H1 (cell line): ENCODE results near the gene TARDBP. TPM values are rescaled to one million over a fixed set of nuclear protein-coding genes. Genes with fewer than 3 reads are reported as not detected.

Source experiments
- CTCF ChIA-PET: fragments of 300-600 bp; sonication (Branson Sonifier 250); formaldehyde crosslinking; loops from one replicate; lab custom pipeline; 2021; ENCODE audit not compliant: partially characterized antibody; lab: Charles Lee
- POLR2A ChIA-PET: fragments of 300-600 bp; sonication (Branson Sonifier 250); formaldehyde crosslinking; loops from one replicate; lab custom pipeline; 2021; ENCODE audit warnings: inconsistent platforms; ENCODE audit not compliant: partially characterized antibody; lab: Charles Lee
- DNase-seq, 2 experiments: peaks; one replicate each; pipeline versions ENCODE4 v3.0.0 to v3.0.0-alpha.2; 2010 to 2022; ENCODE audit warnings: low spot score in 2 of 2, low read depth in 1 of 2, mixed read lengths in 1 of 2
- FAIRE-seq: peaks from 2 replicates; lab custom pipeline; 2011; peaks lifted over from hg19 to GRCh38; lab: Jason Lieb, UNC
- H2AFZ ChIP-seq: 2 replicates; pipeline ENCODE4 v1.8.1; 2012; ENCODE audit warnings: low read length, inconsistent platforms
- H2AK5ac ChIP-seq: 2 replicates; pipeline ENCODE4 v1.6.1; 2013; ENCODE audit warnings: low read depth, low read length
- H2BK120ac ChIP-seq: replicated peaks from 2 replicates; pipeline ENCODE3; 2013; ENCODE audit warnings: low read depth, low read length, inconsistent platforms
- H2BK12ac ChIP-seq: 2 replicates; pipeline ENCODE4 v1.6.1; 2013; ENCODE audit warnings: low read depth, low read length
- H2BK15ac ChIP-seq: 2 replicates; pipeline ENCODE4 v1.6.1; 2013; ENCODE audit warnings: low read length
- H2BK20ac ChIP-seq: 2 replicates; pipeline ENCODE4 v1.6.1; 2013; ENCODE audit warnings: low read length
- H2BK5ac ChIP-seq: 2 replicates; pipeline ENCODE4 v1.6.1; 2013; ENCODE audit warnings: low read depth, low read length
- H3K14ac ChIP-seq: 2 replicates; pipeline ENCODE4 v1.6.1; 2013; ENCODE audit warnings: inconsistent platforms; ENCODE audit not compliant: insufficient read length
- H3K18ac ChIP-seq: 2 replicates; pipeline ENCODE4 v1.6.1; 2013; ENCODE audit warnings: low read length; ENCODE audit errors: extremely low read depth
- H3K23ac ChIP-seq: 2 replicates; pipeline ENCODE4 v1.6.1; 2013; ENCODE audit warnings: inconsistent platforms; ENCODE audit not compliant: insufficient read length
- H3K23me2 ChIP-seq: 2 replicates; pipeline ENCODE4 v1.6.1; 2013; ENCODE audit warnings: low read depth, low read length
- H3K27ac ChIP-seq: 2 replicates; pipeline ENCODE4 v1.6.1; 2011; ENCODE audit warnings: low read depth, low read length, inconsistent platforms
- H3K27me3 ChIP-seq, 4 experiments: replicated peaks in 1 of 4; 1 replicate in 1 of 4; 2 replicates in 3 of 4; pipeline versions ENCODE4 v1.6.1 to v1.8.1; 2011 to 2013; ENCODE audit warnings: low read length in 3 of 4, mild to moderate bottlenecking in 3 of 4, inconsistent platforms in 2 of 4, mixed read lengths in 2 of 4, moderate library complexity in 1 of 4; ENCODE audit not compliant: control insufficient read depth in 3 of 4, insufficient read depth in 3 of 4; ENCODE audit errors: extremely low read depth in 1 of 4
- H3K36me3 ChIP-seq, 4 experiments: 2 replicates each; pipeline versions ENCODE4 v1.6.1 to v1.8.1; 2011 to 2013; ENCODE audit warnings: mild to moderate bottlenecking in 4 of 4, low read length in 3 of 4, moderate library complexity in 2 of 4, control low read depth in 1 of 4, inconsistent platforms in 1 of 4; ENCODE audit not compliant: insufficient read depth in 4 of 4, control insufficient read depth in 2 of 4
- H3K4ac ChIP-seq: replicated peaks from 2 replicates; pipeline ENCODE3; 2013; ENCODE audit warnings: low read length, low read depth, mixed read lengths, inconsistent platforms; ENCODE audit not compliant: insufficient read length
- H3K4me1 ChIP-seq, 4 experiments: replicated peaks in 1 of 4; 1 replicate in 1 of 4; 2 replicates in 3 of 4; pipeline versions ENCODE4 v1.6.1 to v1.8.1; 2011 to 2013; ENCODE audit warnings: low read length in 3 of 4, inconsistent platforms in 2 of 4, mixed read lengths in 1 of 4; ENCODE audit not compliant: insufficient read depth in 4 of 4, control insufficient read depth in 3 of 4
- H3K4me2 ChIP-seq, 2 experiments: 2 replicates each; pipeline versions ENCODE4 v1.6.1 to v1.8.1; 2011 to 2013; ENCODE audit warnings: low read depth in 2 of 2, low read length in 2 of 2, control low read depth in 1 of 2, inconsistent platforms in 1 of 2, mild to moderate bottlenecking in 1 of 2; ENCODE audit not compliant: insufficient read depth in 1 of 2
- H3K4me3 ChIP-seq, 4 experiments: fragments of 200-600, 300-600 bp in 1 of 4; sonication (generic), shearing (Covaris generic), sonication (Bioruptor Twin) in 1 of 4; 2 replicates each; pipeline versions ENCODE4 v1.5.1 to v1.8.1; 2011 to 2016; ENCODE audit warnings: low read length in 4 of 4, low read depth in 3 of 4, control low read depth in 2 of 4, inconsistent platforms in 2 of 4, mild to moderate bottlenecking in 2 of 4, mixed read lengths in 1 of 4, moderate library complexity in 1 of 4; ENCODE audit not compliant: insufficient read depth in 2 of 4; ENCODE audit errors: extremely low read depth in 1 of 4
- H3K56ac ChIP-seq: replicated peaks from 2 replicates; pipeline ENCODE3; 2013; ENCODE audit warnings: low read depth, mild to moderate bottlenecking, mixed read lengths, low read length, inconsistent platforms; ENCODE audit not compliant: insufficient read length
- H3K79me1 ChIP-seq: 2 replicates; pipeline ENCODE4 v1.6.1; 2013; ENCODE audit warnings: low read depth, low read length, control low read depth
- H3K79me2 ChIP-seq, 2 experiments: 2 replicates each; pipeline versions ENCODE4 v1.6.1 to v1.8.1; 2012 to 2013; ENCODE audit warnings: low read length in 2 of 2, mild to moderate bottlenecking in 2 of 2, inconsistent platforms in 1 of 2; ENCODE audit not compliant: insufficient read depth in 2 of 2, control insufficient read depth in 1 of 2
- H3K9ac ChIP-seq, 4 experiments: replicated peaks in 1 of 4; 1 replicate in 1 of 4; 2 replicates in 3 of 4; pipeline versions ENCODE4 v1.6.1 to v1.8.1; 2011 to 2013; ENCODE audit warnings: low read depth in 3 of 4, low read length in 3 of 4, control low read depth in 2 of 4, mild to moderate bottlenecking in 2 of 4, moderate library complexity in 2 of 4, inconsistent platforms in 1 of 4; ENCODE audit errors: extremely low read depth in 1 of 4
- H3K9me3 ChIP-seq, 2 experiments: 2 replicates each; pipeline versions ENCODE4 v1.6.1 to v1.8.1; 2012 to 2013; ENCODE audit warnings: mild to moderate bottlenecking in 2 of 2, moderate library complexity in 2 of 2, control low read depth in 1 of 2, inconsistent platforms in 1 of 2, low read depth in 1 of 2, low read length in 1 of 2, mixed read lengths in 1 of 2; ENCODE audit not compliant: insufficient read depth in 2 of 2
- H4K20me1 ChIP-seq, 2 experiments: replicated peaks in 1 of 2; 2 replicates each; pipeline versions ENCODE3 to v1.8.1; 2011 to 2013; ENCODE audit warnings: inconsistent platforms in 2 of 2, low read length in 2 of 2, mild to moderate bottlenecking in 1 of 2; ENCODE audit not compliant: insufficient read depth in 2 of 2, control insufficient read depth in 1 of 2
- H4K5ac ChIP-seq: 2 replicates; pipeline ENCODE4 v1.6.1; 2013; ENCODE audit warnings: low read length, low read depth, mixed read lengths, inconsistent platforms; ENCODE audit not compliant: insufficient read length
- H4K8ac ChIP-seq: 2 replicates; pipeline ENCODE4 v1.8.0; 2013; ENCODE audit warnings: mild to moderate bottlenecking, moderate library complexity, low read length, inconsistent platforms; ENCODE audit not compliant: insufficient read depth; ENCODE audit errors: extremely low read depth
- H4K91ac ChIP-seq: replicated peaks from 2 replicates; pipeline ENCODE3; 2013; ENCODE audit warnings: low read length, mixed read lengths, inconsistent platforms; ENCODE audit not compliant: insufficient read length
- EZH2 ChIP-seq: fragments of 200-600 bp; sonication (generic); IDR thresholded peaks from 2 replicates; pipeline ENCODE4 v1.7.1; 2012; ENCODE audit warnings: low read depth, mild to moderate bottlenecking, moderate library complexity, low read length, inconsistent platforms; ENCODE audit not compliant: severe bottlenecking
- HDAC2 ChIP-seq, 2 experiments: fragments of 300-600 bp in 1 of 2; sonication (generic) in 1 of 2; IDR thresholded peaks; 2 replicates each; pipeline ENCODE4 v1.6.1; 2011 to 2012; ENCODE audit warnings: low read depth in 2 of 2, low read length in 2 of 2, mild to moderate bottlenecking in 2 of 2, moderate library complexity in 2 of 2, borderline replicate concordance in 1 of 2, inconsistent platforms in 1 of 2
- NRF1 ChIP-seq: IDR thresholded peaks from 2 replicates; pipeline ENCODE4 v1.6.1; 2011; ENCODE audit warnings: mild to moderate bottlenecking, low read depth, low read length, improper control_type of control experiment
- PHF8 ChIP-seq: fragments of 200-600 bp; sonication (generic); conservative IDR thresholded peaks from 2 replicates; pipeline ENCODE4 v1.7.1; 2012; ENCODE audit warnings: low read depth, mild to moderate bottlenecking, inconsistent platforms, low read length, moderate library complexity
- SAP30 ChIP-seq: fragments of 300-600 bp; sonication (generic); IDR thresholded peaks from 2 replicates; pipeline ENCODE4 v1.7.1; 2012; ENCODE audit warnings: low read length, moderate library complexity, mild to moderate bottlenecking, inconsistent platforms; ENCODE audit not compliant: insufficient read depth, insufficient replicate concordance
- SP2 ChIP-seq: IDR thresholded peaks from 2 replicates; pipeline ENCODE4 v1.6.1; 2012; ENCODE audit warnings: mild to moderate bottlenecking, low read length, inconsistent platforms
- TEAD4 ChIP-seq: IDR thresholded peaks from 2 replicates; pipeline ENCODE4 v1.6.1; 2012; ENCODE audit warnings: low read depth, low read length, inconsistent platforms, mixed read lengths
- WGBS, 2 experiments: shearing (Covaris generic) in 1 of 2; methylation state at CpG; one replicate each; pipeline versions ENCODE4 v1.1.6 to v1.1.7; 2013 to 2015; ENCODE audit warnings: low lambda C conversion rate in 2 of 2, mixed read lengths in 2 of 2, inconsistent platforms in 1 of 2, low coverage in 1 of 2, missing lambda C conversion rate in 1 of 2; ENCODE audit not compliant: insufficient replicate concordance in 2 of 2, insufficient coverage in 1 of 2, insufficient read length in 1 of 2; ENCODE audit errors: extremely low coverage in 1 of 2, missing lambda C conversion rate in 1 of 2; 5-methylcytosine and 5-hydroxymethylcytosine counted together
- polyA plus RNA-seq, 7 experiments: library from polyadenylated mRNA; depleted of rRNA in 3 of 7; stranded (reverse) in 5 of 7; unstranded in 2 of 7; fragments of >200 nt in 5 of 7; fragments of 200-250 nt in 2 of 7; gene quantifications; 1 replicate in 5 of 7; 2 replicates in 1 of 7; 4 replicates in 1 of 7; pipeline versions ENCODE4 v1.2.1 to v1.2.3, GENCODE V29; 2011 to 2013; ENCODE audit warnings: missing spikeins in 2 of 7, mixed read lengths in 2 of 7
- total RNA-seq: library from RNA; stranded (reverse); fragmentation: NEBNext Ultra II Directional; extraction: Animal tissue kit (Norgen Biotek cat#: 25700); gene quantifications from 2 replicates; pipeline ENCODE4 v1.2.1, GENCODE V29; 2021
- TF ChIP-seq, protein P1 (sequence below): IDR thresholded peaks from 2 replicates; pipeline ENCODE4 v1.6.1; 2012; ENCODE audit warnings: inconsistent platforms
- TF ChIP-seq, protein P2 (sequence below): IDR thresholded peaks from 2 replicates; pipeline ENCODE4 v1.6.1; 2011; ENCODE audit warnings: low read depth, mild to moderate bottlenecking, low read length; ENCODE audit not compliant: insufficient read depth

The TARDBP gene
- total and polyA plus RNA-seq, 2 of the 8 experiments (the other 6 are each of a cell fraction or from before 2014, with no cell fraction given) = 144 to 240 TPM

DNA sequence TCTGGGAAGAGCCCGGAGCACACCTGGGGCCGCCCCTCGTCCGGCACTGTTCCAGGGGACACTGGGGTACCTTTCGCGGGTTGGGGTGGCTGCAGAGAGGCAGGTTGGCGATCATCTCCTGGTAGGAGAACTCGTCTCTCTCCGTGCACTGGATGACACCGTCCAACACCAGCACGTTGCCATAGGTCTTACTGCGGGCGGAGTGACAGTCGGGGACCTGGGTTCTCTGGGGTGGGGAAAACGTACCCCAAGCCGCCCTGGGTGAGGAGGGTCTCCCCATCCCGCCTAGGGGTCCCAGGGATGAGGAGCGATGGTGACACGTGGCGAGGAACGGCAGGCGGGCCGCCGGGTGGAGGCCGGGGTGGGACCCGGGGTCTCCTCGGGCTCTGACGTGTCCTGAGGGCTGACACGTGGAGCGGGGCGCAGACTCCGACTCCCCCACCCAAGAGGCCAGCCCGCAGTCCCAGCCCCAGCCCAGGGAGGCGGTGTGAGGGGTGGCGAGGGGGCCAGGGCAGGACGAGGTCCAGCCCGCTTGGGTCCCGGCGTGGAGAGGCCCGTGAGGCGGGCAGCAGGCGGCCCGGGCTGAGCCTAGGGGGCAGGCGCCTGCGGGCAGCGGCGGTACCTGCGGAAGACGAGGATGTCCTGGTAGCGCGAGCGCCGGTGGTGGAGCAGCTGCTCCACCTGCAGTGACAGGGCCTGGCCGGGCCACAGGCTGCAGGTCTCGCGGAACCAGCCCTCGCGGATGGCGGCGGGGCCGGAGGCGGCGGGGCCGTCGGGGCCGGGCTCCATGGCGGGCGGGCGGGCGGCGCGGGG, 46.9 kb downstream of the TARDBP start:
- Histone ChIP-seq H3K23ac (no peak overlapping the region), H4K20me1 (peaks cover 3 to 7% of the 10 kb centered on the region in 2 experiments), H3K27ac (no peak overlapping the region; the same call in 1 of the 2 replicates), H3K4me1 (peaks cover 0 to 12% (median 3%) of the 10 kb centered on the region in 4 experiments; a peak in 4 of 7 replicates), H2AFZ (no peak overlapping the region), H4K5ac (peak overlapping the region; percentile 65), H2BK12ac (no peak overlapping the region), H2BK15ac (no peak overlapping the region), H3K56ac (peak overlapping the region; percentile 38), H3K4ac (no peak overlapping the region), H3K14ac (no peak overlapping the region), H2BK120ac (no peak overlapping the region), H3K79me1 (peaks cover 9% of the 10 kb centered on the region), H3K27me3 (no peaks in the 10 kb centered on the region), H4K8ac (peak overlapping the region; percentile 89), H3K4me2 (peak overlapping the region; percentile 82 to 94), H2AK5ac (no peak overlapping the region), H3K23me2 (peaks cover 14% of the 10 kb centered on the region), H3K9ac (peak overlapping the region; percentile 65 to 87 (median 72)), H3K79me2 (peaks cover 0 to 16% of the 10 kb centered on the region in 2 experiments; a peak in 2 of 4 replicates), H2BK20ac (no peak overlapping the region), H2BK5ac (no peak overlapping the region; the same call in 1 of the 2 replicates), H3K18ac (peak overlapping the region; percentile 90), H3K9me3 (no peaks in the 10 kb centered on the region), H4K91ac (peak overlapping the region; percentile 58), H3K4me3 (peak overlapping the region; percentile 70 to 98 (median 82)), H3K36me3 (peaks cover 7 to 28% (median 13%) of the 10 kb centered on the region in 4 experiments; a peak in 7 of 8 replicates)
- ChIA-PET CTCF (interaction anchor here (0.6 to 14.5 kb wide), 4 partner anchors 10 to 1452 kb away, joined by 3 to 168 read pairs (median 59); no protein-coding TSS in a partner anchor), POLR2A (interaction anchor here (1.0 to 6.5 kb wide), 12 partner anchors 7 to 204 kb away, joined by 3 to 44 read pairs (median 6); partner anchors contain the start of genes EXOSC10 and TARDBP)
- peak in 1 of 2 experiments; percentile 68 for DNase-seq
- no peak for FAIRE-seq
- WGBS, 2 experiments = 4% methylated on average over 31 of the region's 72 CpGs; no CpG with 5 or more reads in 1 of the 2 experiments
- TF ChIP-seq NRF1 (no peak), PHF8 (no peak; the same call in 1 of the 2 replicates), TEAD4 (no peak), SP2 (no peak), HDAC2 (IDR thresholded peaks at IDR 0.05; ENCODE audit: borderline replicate concordance in 1 of 2, low read depth in 2 of 2, low read length in 2 of 2) (peak in 1 of 2 experiments; percentile 90; a peak in 2 of 4 replicates), EZH2 (no peak), SAP30 (peak; percentile 82)
- TF ChIP-seq, protein P1, sequence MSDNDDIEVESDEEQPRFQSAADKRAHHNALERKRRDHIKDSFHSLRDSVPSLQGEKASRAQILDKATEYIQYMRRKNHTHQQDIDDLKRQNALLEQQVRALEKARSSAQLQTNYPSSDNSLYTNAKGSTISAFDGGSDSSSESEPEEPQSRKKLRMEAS = peak; percentile 47; the same call in 1 of the 2 replicates
- TF ChIP-seq, protein P2, sequence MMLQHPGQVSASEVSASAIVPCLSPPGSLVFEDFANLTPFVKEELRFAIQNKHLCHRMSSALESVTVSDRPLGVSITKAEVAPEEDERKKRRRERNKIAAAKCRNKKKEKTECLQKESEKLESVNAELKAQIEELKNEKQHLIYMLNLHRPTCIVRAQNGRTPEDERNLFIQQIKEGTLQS = no peak
